SW480 (cell line): ENCODE measurements around the gene GABRR2.
"Not testable (repeated sequence)": the region's sequence is repeated elsewhere in the genome, so short reads cannot be mapped to it uniquely, and the experiment has no call there.

Experiments used
- DNase-seq: peaks from one replicate; pipeline ENCODE4 v3.0.0-alpha.2; 2016; ENCODE audit warnings: low spot score

Gene GABRR2

GRCh38 chr6:89323511-89323971 is 8.4 kb upstream of the GABRR2 start:
- DNase-seq: no peak

GRCh38 chr6:89321131-89321970 is 6.3 kb upstream of the GABRR2 start:
- no peak for DNase-seq

DNA sequence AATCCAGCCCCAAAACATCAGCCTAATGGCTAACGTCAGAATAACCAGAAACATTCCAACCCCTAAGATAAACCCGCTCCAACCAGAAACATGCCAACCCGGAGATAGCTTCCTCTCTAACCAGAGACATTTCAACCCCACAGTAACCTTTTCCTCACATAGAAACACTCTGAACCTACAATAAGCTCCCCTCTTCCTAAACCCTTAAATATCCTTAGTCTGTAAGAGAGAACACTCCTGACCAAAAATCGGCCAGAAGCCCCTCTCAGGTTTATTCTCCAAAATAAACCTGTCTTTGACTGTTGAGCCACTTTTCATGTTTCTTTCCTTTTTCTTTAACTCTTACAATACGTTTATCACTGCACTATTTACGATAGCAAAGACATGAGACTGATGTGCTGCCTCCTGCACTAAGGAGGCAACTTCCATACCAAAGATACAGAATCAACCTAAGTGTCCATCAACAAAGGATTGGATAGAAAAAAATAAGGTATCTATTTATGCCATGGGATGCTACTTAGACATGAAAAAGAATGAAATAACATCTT is 5.0 kb upstream of the GABRR2 start:
- no peak for DNase-seq

DNA sequence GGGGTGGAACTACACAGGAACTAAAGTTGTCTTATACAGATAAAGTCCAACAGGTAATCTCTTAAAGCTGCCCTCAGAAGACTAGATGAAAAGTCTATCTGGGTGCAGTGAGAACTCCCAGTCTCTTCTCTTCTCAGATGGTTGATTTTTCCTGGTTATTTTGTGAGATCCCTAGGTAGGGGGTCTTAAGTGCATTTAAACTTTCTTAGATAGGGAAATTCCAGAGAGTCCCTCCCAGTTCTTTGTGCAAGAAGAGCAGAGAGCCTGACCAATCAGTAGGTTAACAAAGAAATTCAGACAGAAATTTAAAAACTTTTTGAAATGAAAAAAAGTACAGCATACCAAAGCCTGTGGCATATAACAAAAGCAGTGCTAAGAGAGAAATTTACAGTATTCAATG is 2.0 kb upstream of the GABRR2 start:
- no peak for DNase-seq

DNA sequence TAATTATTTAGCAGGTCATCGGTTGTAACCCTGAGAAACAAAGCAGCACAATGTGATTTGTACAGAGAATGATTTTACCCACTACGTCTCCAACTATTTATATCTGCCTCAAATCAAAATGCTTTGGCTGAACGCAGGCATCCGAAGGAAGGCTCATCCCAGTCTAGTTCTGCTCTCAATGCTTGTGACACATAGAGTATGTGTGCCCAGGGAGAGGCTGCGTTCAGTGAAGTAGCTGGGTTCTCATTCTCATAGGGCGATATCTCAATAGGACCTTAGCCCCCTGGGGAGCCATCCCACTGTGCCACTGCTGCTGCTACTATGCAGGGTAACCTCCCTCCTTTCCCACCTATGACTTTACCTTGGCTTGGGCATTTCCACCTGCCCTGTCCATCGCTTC is 407 bp downstream of the GABRR2 start:
- DNase-seq: no peak

GRCh38 chr6:89313006-89313405 is 2.1 kb downstream of the GABRR2 start:
- DNase-seq: no peak

DNA sequence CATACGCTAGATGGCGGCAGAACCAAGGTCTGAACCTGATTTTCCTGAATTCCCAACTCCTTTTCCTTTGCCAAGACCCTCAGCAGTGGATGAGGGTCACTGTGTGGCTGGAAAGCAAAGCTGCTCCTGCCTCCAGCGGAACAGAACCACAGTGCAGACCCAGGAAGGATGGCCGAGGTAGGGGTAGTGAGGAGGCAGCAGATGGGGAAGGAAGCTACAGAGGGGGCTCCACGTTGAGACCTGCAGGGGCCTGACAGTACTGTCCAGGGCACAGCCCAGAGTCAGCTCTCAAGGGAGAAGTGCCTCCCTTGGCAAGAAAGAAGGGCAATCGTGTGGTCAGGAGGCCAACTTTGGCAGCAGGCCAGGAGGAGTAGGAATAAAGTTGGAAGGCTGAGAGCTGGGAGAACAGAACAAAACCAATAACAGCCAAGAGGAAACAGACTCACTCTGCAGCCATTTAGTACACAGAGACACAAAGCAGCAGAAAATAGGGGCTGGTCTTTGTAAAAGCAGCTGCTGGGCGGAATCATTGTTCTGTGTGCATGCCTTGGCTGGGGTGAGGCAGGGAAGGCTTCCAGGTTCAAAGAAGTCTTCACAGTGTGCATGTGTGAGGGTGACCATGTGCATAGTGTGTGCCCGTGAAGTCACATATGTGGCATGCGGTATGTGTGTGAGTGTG is 3.1 kb downstream of the GABRR2 start:
- DNase-seq: peak; percentile 10

DNA sequence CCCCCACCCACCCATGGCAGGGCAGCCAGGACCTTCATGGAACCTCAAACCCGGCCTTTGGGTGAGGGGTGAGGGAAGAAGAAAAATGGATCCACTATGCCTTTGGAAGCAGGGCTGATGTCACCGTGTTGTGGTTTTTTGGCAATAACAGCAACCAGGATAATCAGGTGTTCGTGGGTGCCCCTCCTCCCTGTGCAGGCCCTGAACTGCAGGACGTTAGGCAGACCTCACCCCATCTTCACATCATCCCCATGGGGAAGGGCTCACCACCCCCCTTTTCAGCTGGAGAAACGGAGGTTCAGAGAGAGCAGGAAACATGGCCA is 3.6 kb downstream of the GABRR2 start:
- DNase-seq: no peak

DNA sequence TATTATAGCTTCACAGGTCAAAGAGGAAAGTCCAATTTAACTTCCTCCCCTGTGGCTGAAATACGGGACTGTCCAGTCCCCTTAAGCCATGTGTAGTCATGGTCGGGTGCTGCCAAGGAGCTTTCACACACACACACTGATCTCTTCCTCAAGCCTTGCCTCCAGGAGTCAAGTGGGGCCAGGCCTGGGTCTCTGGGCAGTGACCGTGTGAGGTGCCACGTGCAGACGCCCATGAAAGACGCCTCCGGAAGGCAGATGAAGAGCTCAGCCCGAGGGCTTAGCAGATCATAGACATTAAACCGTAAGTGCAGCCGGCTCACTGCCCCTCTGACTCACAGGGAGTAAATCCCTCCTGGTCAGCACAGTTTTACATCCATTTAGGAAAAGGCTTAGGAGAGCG is 4.2 kb downstream of the GABRR2 start:
- DNase-seq: peak; percentile 44

GRCh38 chr6:89308525-89309395 is 6.3 kb downstream of the GABRR2 start:
- no peak for DNase-seq

GRCh38 chr6:89304517-89304916 is 10.6 kb downstream of the GABRR2 start:
- DNase-seq: not testable (repeated sequence)

DNA sequence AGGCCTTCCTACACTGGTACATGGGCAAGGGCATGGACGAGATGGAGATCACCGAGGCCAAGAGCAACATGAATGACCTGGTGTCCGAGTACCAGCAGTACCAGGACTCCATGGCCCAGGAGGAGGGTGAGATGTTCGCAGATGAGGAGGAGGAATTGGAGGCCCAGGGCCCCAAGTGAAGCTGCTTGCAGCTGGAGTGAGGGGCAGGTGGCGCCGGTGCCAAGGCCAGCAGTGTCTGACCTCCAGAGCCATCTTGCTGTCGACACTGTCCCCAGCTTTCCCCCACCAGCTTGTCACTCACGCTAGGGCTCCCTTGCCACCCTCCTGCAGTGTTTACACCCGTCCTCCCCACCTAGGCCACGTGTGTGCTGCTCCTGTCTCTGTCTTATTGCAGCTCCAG is 12.2 kb downstream of the GABRR2 start:
- no peak for DNase-seq

DNA sequence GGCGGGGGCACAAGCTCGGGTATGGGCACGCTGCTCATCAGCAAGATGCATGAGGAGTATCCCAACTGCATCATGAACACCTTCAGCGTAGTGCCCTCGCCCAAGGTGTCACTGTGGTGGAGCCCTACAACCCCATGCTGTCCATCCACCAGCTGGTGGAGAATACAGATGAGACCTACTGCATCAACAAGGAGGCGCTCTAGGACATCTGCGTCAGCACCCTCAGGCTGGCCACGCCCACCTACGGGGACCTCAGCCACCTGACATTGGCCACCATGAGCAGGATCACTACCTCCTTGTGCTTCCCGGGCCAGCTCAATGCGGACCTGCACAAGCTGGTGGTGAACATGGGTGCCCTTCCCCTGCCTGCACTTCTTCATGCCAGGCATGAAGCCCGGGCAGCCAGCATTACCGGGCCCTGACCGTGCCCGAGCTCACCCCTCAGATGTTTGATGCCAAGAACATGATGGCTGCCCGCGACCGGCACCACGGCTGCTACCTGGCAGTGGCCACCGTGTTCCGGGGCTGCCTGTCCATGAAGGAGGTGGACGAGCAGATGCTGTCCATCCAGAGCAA is 12.8 kb downstream of the GABRR2 start:
- no peak for DNase-seq

DNA sequence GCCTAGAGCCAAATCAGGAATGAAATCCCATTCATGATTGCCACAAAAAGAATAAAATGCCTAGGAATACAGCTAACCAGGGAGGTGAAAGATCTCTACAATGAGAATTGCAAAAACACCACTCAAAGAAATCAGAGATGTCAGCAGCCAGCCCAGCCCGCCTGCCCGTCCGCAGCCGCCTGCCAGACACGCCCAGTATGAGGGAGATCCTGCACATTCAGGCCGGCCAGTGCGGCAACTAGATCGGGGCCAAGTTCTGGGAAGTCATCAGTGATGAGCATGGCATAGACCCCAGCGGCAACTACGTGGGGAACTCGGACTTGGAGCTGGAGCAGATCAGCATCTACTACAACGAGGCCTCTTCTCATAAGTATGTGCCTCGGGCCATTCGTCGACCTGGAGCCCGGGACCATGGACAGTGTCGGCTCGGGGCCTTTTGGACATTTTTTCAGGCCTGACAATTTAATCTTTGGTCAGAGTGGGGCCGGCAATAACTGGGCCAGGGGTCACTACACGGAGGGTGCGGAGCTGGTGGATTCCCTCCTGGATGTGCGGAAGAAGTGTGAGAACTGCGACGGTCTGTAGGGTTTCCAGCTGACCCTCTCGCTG is 13.4 kb downstream of the GABRR2 start:
- DNase-seq: no peak

DNA sequence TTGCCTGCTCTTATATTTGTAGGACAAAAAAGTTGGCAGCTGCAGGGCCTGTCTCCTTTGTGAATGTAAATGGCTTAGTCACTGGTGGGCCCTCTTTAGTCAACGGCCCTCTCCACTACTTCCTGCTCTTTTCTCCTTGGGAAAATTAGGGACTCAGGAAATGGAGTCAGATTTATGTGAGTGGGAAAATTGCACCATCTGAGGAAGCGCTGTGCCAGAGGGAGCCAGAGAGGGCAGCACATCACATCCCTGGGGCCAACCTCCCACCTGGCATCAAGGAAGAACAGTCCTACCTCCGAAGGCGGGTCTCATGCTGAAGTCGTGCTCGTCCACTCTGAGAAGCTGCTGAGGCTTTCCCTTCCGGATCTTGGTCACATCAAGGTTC is 15.6 kb downstream of the GABRR2 start:
- peak; percentile 56 for DNase-seq

- peak; percentile 98 for DNase-seq
These were observed 16.2 kb downstream of the GABRR2 start for GRCh38 chr6:89298680-89299465.

DNA sequence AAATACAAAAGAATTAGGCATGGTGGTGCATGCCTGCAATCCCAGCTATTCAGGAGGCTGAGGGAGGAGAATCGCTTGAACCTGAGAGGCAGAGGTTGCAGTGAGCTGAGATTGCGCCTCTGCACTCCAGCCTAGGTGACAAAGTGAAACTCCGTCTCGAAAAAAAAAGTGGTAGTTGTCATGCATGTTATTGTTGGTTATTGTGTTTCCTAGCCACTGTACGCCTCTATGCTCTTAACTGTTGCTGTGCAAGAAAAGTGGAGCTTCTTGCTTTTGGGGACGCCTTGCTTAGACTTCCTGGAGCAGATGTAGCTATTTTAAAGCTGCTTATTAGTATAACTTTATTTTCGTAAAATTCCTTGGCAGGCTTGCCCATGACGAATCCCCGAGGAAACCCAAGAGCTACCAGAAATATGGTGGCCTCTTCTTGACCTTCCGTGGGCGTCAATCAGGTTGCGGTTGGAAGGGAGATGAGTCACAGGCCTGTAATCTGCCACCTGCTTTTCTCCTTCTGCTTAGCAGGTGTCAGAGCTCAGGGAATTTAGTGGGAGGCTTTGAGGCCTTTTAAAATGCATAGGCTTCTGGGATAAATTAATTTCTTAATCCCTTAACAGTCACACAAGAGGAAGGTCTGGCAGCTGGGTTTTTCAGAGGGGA is 17.3 kb downstream of the GABRR2 start:
- DNase-seq: peak; percentile 96

GRCh38 chr6:89295981-89296380 is 19.1 kb downstream of the GABRR2 start:
- DNase-seq: no peak

DNA sequence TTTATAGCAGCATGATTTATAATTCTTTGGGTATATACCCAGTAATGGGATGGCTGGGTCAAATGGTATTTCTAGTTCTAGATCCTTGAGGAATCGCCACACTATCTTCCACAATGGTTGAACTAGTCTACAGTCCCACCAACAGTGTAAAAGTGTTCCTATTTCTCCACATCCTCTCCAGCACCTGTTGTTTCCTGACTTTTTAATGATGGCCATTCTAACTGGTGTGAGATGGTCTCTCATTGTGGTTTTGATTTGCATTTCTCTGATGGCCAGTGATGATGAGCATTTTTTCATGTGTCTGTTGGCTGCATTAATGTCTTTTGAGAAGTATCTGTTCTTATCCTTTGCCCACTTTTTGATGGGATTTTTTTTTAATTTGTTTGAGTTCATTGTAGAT is 20.0 kb downstream of the GABRR2 start:
- DNase-seq: not testable (repeated sequence)

- DNase-seq: no peak
These were observed 23.8 kb downstream of the GABRR2 start for GRCh38 chr6:89291256-89291819.
